HepG2 (cell line): ENCODE results near the gene MAS1L. TPM values are rescaled to one million over a fixed set of nuclear protein-coding genes. Genes with fewer than 3 reads are reported as not detected.

Experiments used
- ATAC-seq: fragments of 200-7000 bp; cut with Tn5 transposase; 3 replicates; pipeline ENCODE4 v1.9.1; 2020; ENCODE audit warnings: mild to moderate bottlenecking, moderate library complexity
- BruUV-seq: library from RNA; stranded (reverse); fragments of 400-500 nt; replicated peaks from 2 replicates; lab custom pipeline; 2021; lab: Mats Ljungman, UMichigan
- CTCF ChIA-PET: fragments of 300-600 bp; formaldehyde crosslinking; extraction: SDS; loops from one replicate; lab custom pipeline; 2021; ENCODE audit warnings: low total read pairs, inconsistent platforms, low intra/inter-chr PET ratio; lab: Yijun Ruan, JAX
- POLR2A ChIA-PET: fragments of 350-600 bp; sonication (Branson Sonifier 250); formaldehyde crosslinking; loops from one replicate; lab custom pipeline; 2020; ENCODE audit warnings: antibody characterized with exemption, inconsistent platforms; lab: Yijun Ruan, JAX
- DNase-seq: peaks from one replicate; pipeline ENCODE4 v3.0.0-alpha.2; 2015; ENCODE audit warnings: low spot score
- FAIRE-seq: peaks from 3 replicates; lab custom pipeline; 2011; peaks lifted over from hg19 to GRCh38; lab: Jason Lieb, UNC
- H2AFZ ChIP-seq: one replicate; pipeline ENCODE4 v1.6.1; 2011; ENCODE audit warnings: low read length, inconsistent platforms
- H3K27ac ChIP-seq: fragments of 300-600 bp; 3 replicates; pipeline ENCODE4 v1.8.0; 2011; ENCODE audit warnings: mixed run types, mild to moderate bottlenecking, mixed read lengths, low read length, inconsistent platforms; ENCODE audit not compliant: insufficient read depth; ENCODE audit errors: extremely low read length
- H3K27me3 ChIP-seq, 2 experiments: fragments of 200-600 bp in 1 of 2; 2 replicates in 1 of 2; 3 replicates in 1 of 2; pipeline versions ENCODE4 v1.6.0 to v1.8.0; 2011; ENCODE audit warnings: low read length in 2 of 2, mild to moderate bottlenecking in 2 of 2, moderate library complexity in 2 of 2, inconsistent platforms in 1 of 2; ENCODE audit not compliant: insufficient read depth in 2 of 2, control insufficient read depth in 1 of 2
- H3K36me3 ChIP-seq, 2 experiments: fragments of 200-600 bp in 1 of 2; replicated peaks in 1 of 2; 2 replicates in 1 of 2; 3 replicates in 1 of 2; pipeline versions ENCODE4 v1.5.1 to v1.8.0; 2011; ENCODE audit warnings: low read length in 2 of 2, inconsistent platforms in 1 of 2; ENCODE audit not compliant: insufficient read depth in 2 of 2, control insufficient read depth in 1 of 2
- H3K4me1 ChIP-seq: 2 replicates; pipeline ENCODE4 v1.5.1; 2012; ENCODE audit warnings: low read length, inconsistent platforms; ENCODE audit not compliant: insufficient read depth
- H3K4me2 ChIP-seq: 2 replicates; pipeline ENCODE4 v1.6.0; 2011; ENCODE audit warnings: low read depth, low read length, inconsistent platforms
- H3K4me3 ChIP-seq, 3 experiments: fragments of 200-600 bp in 1 of 3; sonication (generic), shearing (Covaris generic) in 1 of 3; replicated peaks in 1 of 3; 2 replicates each; pipeline ENCODE4 v1.5.1; 2011 to 2016; ENCODE audit warnings: low read length in 3 of 3, inconsistent platforms in 2 of 3, low read depth in 2 of 3, mild to moderate bottlenecking in 2 of 3, control low read depth in 1 of 3, mixed read lengths in 1 of 3; ENCODE audit not compliant: insufficient read depth in 1 of 3
- H3K79me2 ChIP-seq: one replicate; pipeline ENCODE4 v1.6.1; 2011; ENCODE audit warnings: low read length, inconsistent platforms; ENCODE audit not compliant: insufficient read depth
- H3K9ac ChIP-seq: 2 replicates; pipeline ENCODE4 v1.6.0; 2011; ENCODE audit warnings: mild to moderate bottlenecking, low read depth, low read length, inconsistent platforms; ENCODE audit not compliant: insufficient read depth
- H3K9me3 ChIP-seq: 2 replicates; pipeline ENCODE4 v1.5.1; 2012; ENCODE audit warnings: mild to moderate bottlenecking, low read length
- H4K20me1 ChIP-seq: 2 replicates; pipeline ENCODE4 v1.6.0; 2011; ENCODE audit warnings: inconsistent platforms, mild to moderate bottlenecking, low read length, moderate library complexity; ENCODE audit not compliant: insufficient read depth
- AGO2 ChIP-seq: fragments of 200-400 bp; formaldehyde crosslinking; optimal IDR thresholded peaks from 2 replicates; pipeline ENCODE3; 2017; ENCODE audit warnings: mild to moderate bottlenecking, low read depth, low read length, moderate library complexity
- CAMTA2 ChIP-seq: sonication (generic); formaldehyde crosslinking; IDR thresholded peaks from 2 replicates; pipeline ENCODE4 v1.4.0; 2020; ENCODE audit warnings: mild to moderate bottlenecking, missing genetic modification reagents, borderline replicate concordance
- ELF4 ChIP-seq: sonication (generic); formaldehyde crosslinking; IDR thresholded peaks from 2 replicates; pipeline ENCODE4 v1.5.0; 2020; ENCODE audit warnings: missing genetic modification reagents, mild to moderate bottlenecking, moderate library complexity, borderline replicate concordance
- ISX ChIP-seq: sonication (generic); formaldehyde crosslinking; conservative IDR thresholded peaks from 2 replicates; pipeline ENCODE4 v1.5.0; 2020; ENCODE audit warnings: missing genetic modification reagents
- JUN ChIP-seq: sonication (generic); formaldehyde crosslinking; IDR thresholded peaks from 2 replicates; pipeline ENCODE4 v1.4.0; 2020; ENCODE audit warnings: mild to moderate bottlenecking, missing genetic modification reagents
- SIN3A ChIP-seq: IDR thresholded peaks from 2 replicates; pipeline ENCODE4 v1.6.1; 2011; ENCODE audit warnings: low read depth, mild to moderate bottlenecking, control low read depth, low read length, borderline replicate concordance
- SOX13 ChIP-seq, 3 experiments: fragments of 450-650 bp in 1 of 3; sonication (generic) in 1 of 3; formaldehyde crosslinking in 1 of 3; IDR thresholded peaks in 2 of 3; conservative IDR thresholded peaks in 1 of 3; 2 replicates each; pipeline versions ENCODE4 v1.5.0 to v1.6.1; 2016 to 2020; ENCODE audit warnings: antibody characterized with exemption in 1 of 3, mild to moderate bottlenecking in 1 of 3, missing compliant biosample characterization in 1 of 3, missing genetic modification reagents in 1 of 3, moderate library complexity in 1 of 3
- SRF ChIP-seq: IDR thresholded peaks from 2 replicates; pipeline ENCODE4 v1.6.1; 2011; ENCODE audit warnings: mild to moderate bottlenecking, low read depth, low read length, moderate library complexity
- ZFP1 ChIP-seq: IDR thresholded peaks from 2 replicates; pipeline ENCODE4 v1.6.1; 2016
- ZNF317 ChIP-seq: sonication (generic); formaldehyde crosslinking; IDR thresholded peaks from 2 replicates; pipeline ENCODE4 v1.5.0; 2020; ENCODE audit warnings: mild to moderate bottlenecking, missing genetic modification reagents
- ZNF33A ChIP-seq: sonication (generic); formaldehyde crosslinking; IDR thresholded peaks from 2 replicates; pipeline ENCODE4 v1.5.1; 2020; ENCODE audit warnings: missing genetic modification reagents, mild to moderate bottlenecking, moderate library complexity, borderline replicate concordance
- ZNF788 ChIP-seq: sonication (generic); formaldehyde crosslinking; IDR thresholded peaks from 2 replicates; pipeline ENCODE4 v1.5.0; 2020; ENCODE audit warnings: mild to moderate bottlenecking, missing genetic modification reagents, borderline replicate concordance
- WGBS: methylation state at CpG from one replicate; pipeline ENCODE4 v1.1.6; 2017; ENCODE audit warnings: low lambda C conversion rate; 5-methylcytosine and 5-hydroxymethylcytosine counted together
- in situ Hi-C: cut with HindIII; loops from 2 replicates; pipeline ENCODE4 v1.10.0; 2017; ENCODE audit warnings: low pct_unique_long_range_greater_than_20kb; ENCODE audit not compliant: extremely low pct_ligation_motif_present
- intact Hi-C: fragments of 100-400 bp; cut with micrococcal nuclease; formaldehyde crosslinking; loops from one replicate; pipeline ENCODE4 v1.10.0; 2022; ENCODE audit not compliant: unreplicated experiment
- polyA plus RNA-seq, 8 experiments: library from polyadenylated mRNA; depleted of rRNA in 3 of 8; stranded (reverse) in 7 of 8; unstranded in 1 of 8; fragments of >200 nt; fragmentation: Illumina TruSeq in 4 of 8; extraction: Trizol in 4 of 8; gene quantifications; 2 replicates each; pipeline versions ENCODE4 v1.2.1 to v1.2.3, GENCODE V29; 2011 to 2016; ENCODE audit warnings: low read depth in 4 of 8, missing spikeins in 1 of 8, mixed read lengths in 1 of 8; ENCODE audit not compliant: insufficient read depth in 1 of 8
- total RNA-seq, 5 experiments: library from RNA; depleted of rRNA; stranded (reverse); fragments of >200 nt; fragmentation: Illumina TruSeq; extraction: Trizol; gene quantifications; 2 replicates each; pipeline ENCODE4 v1.2.3, GENCODE V29; 2016; ENCODE audit warnings: low read depth in 1 of 5
- TF ChIP-seq, protein P1 (sequence below): fragments of 450-650 bp; IDR thresholded peaks from 2 replicates; pipeline ENCODE4 v1.6.1; 2017
- TF ChIP-seq, protein P2 (sequence below): sonication (generic); formaldehyde crosslinking; IDR thresholded peaks from 2 replicates; pipeline ENCODE4 v1.4.0; 2020; ENCODE audit warnings: missing genetic modification reagents, borderline replicate concordance

MAS1L gene
- total and polyA plus RNA-seq, 2 of the 13 experiments (the other 11 are each of a cell fraction or from before 2014, with no cell fraction given), result not detected

DNA sequence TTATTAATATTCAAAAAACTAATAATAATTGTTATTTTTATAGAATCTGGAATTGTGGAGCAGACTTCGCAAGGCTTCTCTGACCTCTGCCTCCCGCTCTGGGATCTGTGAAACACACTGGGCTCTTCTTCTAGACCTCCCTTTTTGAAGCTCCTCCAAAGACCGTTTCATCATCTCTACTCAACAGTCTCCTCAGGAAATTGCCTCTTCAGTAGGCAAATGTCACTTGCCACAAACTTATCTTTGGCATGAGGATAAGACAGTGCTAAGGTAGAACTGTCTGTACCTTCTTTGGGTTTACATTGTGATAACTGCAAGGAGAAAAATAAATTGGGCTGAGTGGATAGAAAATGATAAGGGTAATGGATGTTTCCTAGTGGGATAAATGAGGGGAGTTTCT, 2.3 kb upstream of the MAS1L start:
- Histone ChIP-seq H2AFZ (no peak overlapping the region), H3K9ac (no peak overlapping the region), H4K20me1 (no peaks in the 10 kb centered on the region), H3K79me2 (no peaks in the 10 kb centered on the region), H3K36me3 (no peaks in the 10 kb centered on the region), H3K4me3 (no peak overlapping the region), H3K27me3 (no peaks in the 10 kb centered on the region), H3K4me1 (no peaks in the 10 kb centered on the region), H3K9me3 (no peaks in the 10 kb centered on the region), H3K4me2 (no peak overlapping the region), H3K27ac (no peak overlapping the region)
- FAIRE-seq (no peak), ATAC-seq (no peak), DNase-seq (no peak)
- no TSS peak for BruUV-seq
- POLR2A ChIA-PET, result no interaction called here
- in situ Hi-C loops, result no loop called here
- 28% methylated on average over 3 of the region's 3 CpGs for WGBS
- no peak for TF ChIP-seq ELF4 (CRISPR knock-in tag)
- intact Hi-C loops, result no loop called here
- CTCF ChIA-PET, result no interaction called here

DNA sequence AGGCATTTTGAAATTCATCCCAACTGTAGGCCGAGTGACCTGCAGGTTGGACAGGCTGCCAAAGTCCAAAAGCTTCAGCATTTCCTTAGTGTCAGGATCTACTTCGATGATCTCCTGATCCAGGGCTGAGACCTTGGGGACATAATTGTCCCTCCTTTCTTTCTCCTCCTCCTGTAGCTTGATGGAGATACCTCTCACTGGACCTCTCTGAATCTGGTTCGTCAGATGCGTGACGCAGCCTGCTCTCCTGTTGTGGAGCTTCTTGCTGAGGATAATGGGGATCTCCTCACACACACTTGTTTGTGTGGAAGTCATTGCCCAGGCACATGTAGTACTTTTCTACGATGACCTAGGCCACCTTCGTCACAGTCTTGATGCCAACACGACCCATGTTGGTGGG, 1.5 kb upstream of the MAS1L start:
- Histone ChIP-seq H3K9ac (no peak overlapping the region), H3K27me3 (no peaks in the 10 kb centered on the region), H3K36me3 (no peaks in the 10 kb centered on the region), H3K4me2 (no peak overlapping the region), H3K79me2 (no peaks in the 10 kb centered on the region), H4K20me1 (no peaks in the 10 kb centered on the region), H2AFZ (no peak overlapping the region), H3K4me3 (no peak overlapping the region), H3K9me3 (no peaks in the 10 kb centered on the region), H3K4me1 (no peaks in the 10 kb centered on the region), H3K27ac (no peak overlapping the region)
- BruUV-seq, result no TSS peak
- in situ Hi-C loops (no loop called here), intact Hi-C loops (no loop called here)
- FAIRE-seq, result no peak
- WGBS, result 62% methylated on average over 8 of the region's 8 CpGs
- no peak for DNase-seq
- CTCF ChIA-PET, result no interaction called here
- POLR2A ChIA-PET, result no interaction called here
- TF ChIP-seq SOX13 (IDR thresholded peaks at IDR 0.05) (no peak), SOX13 (CRISPR knock-in tag; conservative IDR thresholded peaks at IDR 0.05 in 1 of 2, IDR thresholded peaks at IDR 0.05 in 1 of 2) (no peak), ISX (CRISPR knock-in tag) (no peak), ZFP1 (CRISPR knock-in tag) (no peak), ZNF788 (no peak), SIN3A (no peak), ZNF317 (CRISPR knock-in tag) (no peak), JUN (no peak), AGO2 (no peak), SRF (no peak), ZNF33A (CRISPR knock-in tag) (no peak), CAMTA2 (CRISPR knock-in tag) (no peak)
- TF ChIP-seq, protein P1, sequence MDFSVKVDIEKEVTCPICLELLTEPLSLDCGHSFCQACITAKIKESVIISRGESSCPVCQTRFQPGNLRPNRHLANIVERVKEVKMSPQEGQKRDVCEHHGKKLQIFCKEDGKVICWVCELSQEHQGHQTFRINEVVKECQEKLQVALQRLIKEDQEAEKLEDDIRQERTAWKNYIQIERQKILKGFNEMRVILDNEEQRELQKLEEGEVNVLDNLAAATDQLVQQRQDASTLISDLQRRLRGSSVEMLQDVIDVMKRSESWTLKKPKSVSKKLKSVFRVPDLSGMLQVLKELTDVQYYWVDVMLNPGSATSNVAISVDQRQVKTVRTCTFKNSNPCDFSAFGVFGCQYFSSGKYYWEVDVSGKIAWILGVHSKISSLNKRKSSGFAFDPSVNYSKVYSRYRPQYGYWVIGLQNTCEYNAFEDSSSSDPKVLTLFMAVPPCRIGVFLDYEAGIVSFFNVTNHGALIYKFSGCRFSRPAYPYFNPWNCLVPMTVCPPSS, result no peak
- TF ChIP-seq, protein P2, sequence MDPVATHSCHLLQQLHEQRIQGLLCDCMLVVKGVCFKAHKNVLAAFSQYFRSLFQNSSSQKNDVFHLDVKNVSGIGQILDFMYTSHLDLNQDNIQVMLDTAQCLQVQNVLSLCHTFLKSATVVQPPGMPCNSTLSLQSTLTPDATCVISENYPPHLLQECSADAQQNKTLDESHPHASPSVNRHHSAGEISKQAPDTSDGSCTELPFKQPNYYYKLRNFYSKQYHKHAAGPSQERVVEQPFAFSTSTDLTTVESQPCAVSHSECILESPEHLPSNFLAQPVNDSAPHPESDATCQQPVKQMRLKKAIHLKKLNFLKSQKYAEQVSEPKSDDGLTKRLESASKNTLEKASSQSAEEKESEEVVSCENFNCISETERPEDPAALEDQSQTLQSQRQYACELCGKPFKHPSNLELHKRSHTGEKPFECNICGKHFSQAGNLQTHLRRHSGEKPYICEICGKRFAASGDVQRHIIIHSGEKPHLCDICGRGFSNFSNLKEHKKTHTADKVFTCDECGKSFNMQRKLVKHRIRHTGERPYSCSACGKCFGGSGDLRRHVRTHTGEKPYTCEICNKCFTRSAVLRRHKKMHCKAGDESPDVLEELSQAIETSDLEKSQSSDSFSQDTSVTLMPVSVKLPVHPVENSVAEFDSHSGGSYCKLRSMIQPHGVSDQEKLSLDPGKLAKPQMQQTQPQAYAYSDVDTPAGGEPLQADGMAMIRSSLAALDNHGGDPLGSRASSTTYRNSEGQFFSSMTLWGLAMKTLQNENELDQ (CRISPR knock-in tag), result no peak
- ATAC-seq, result no peak
